Muscle of arm (tissue), 14 donors: ENCODE data around the gene FAM98A. TPM values are rescaled to one million over a fixed set of nuclear protein-coding genes. Genes with fewer than 3 reads are reported as not detected.

ENCODE experiments used
- DNase-seq: peaks from one replicate; pipeline ENCODE4 v3.0.0-alpha.2; 2013
- long read RNA-seq, 11 donors: transcript quantifications; one replicate each; lab custom pipeline, GENCODE V29; 2026
- polyA plus RNA-seq, 12 donors: library from polyadenylated mRNA; unstranded; fragments of 120-200 nt; gene quantifications; one replicate each; pipeline ENCODE4 v1.2.1, GENCODE V29; 2013; ENCODE audit not compliant: insufficient read length in 12 of 12

The FAM98A gene
- 10 to 100 TPM in 11 of 12 donors, not detected in 1; 23.2 to 48.1 (median 39.3) TPM for polyA plus RNA-seq
- long read RNA-seq, donor 1, transcript FAM98A-204 (3 exons, 655 nt), result major isoform, 6 of 16 reads
- long read RNA-seq, donor 1, partial matches to known transcripts, result 6 of 16 reads
- long read RNA-seq, donor 1, other reads (novel, unspliced or antisense), result 0 of 16 reads
- long read RNA-seq, donor 2, transcript FAM98A-201 (8 exons, 2,816 nt), result major isoform, 20 of 26 reads
- long read RNA-seq, donor 2, partial matches to known transcripts, result 0 of 26 reads
- long read RNA-seq, donor 2, other reads (novel, unspliced or antisense), result 0 of 26 reads
- long read RNA-seq, donor 3, transcript FAM98A-201 (8 exons, 2,816 nt), result major isoform, 5 of 7 reads
- long read RNA-seq, donor 3, partial matches to known transcripts, result 0 of 7 reads
- long read RNA-seq, donor 3, other reads (novel, unspliced or antisense), result 0 of 7 reads
- long read RNA-seq, donor 4, partial matches to known transcripts, result 0 of 4 reads
- long read RNA-seq, donor 4, other reads (novel, unspliced or antisense), result 0 of 4 reads
- long read RNA-seq, donor 5, transcript FAM98A-201 (8 exons, 2,816 nt), result major isoform, 17 of 54 reads
- long read RNA-seq, donor 5, partial matches to known transcripts, result 34 of 54 reads
- long read RNA-seq, donor 5, other reads (novel, unspliced or antisense), result 0 of 54 reads
- long read RNA-seq, donor 6, transcript FAM98A-201 (8 exons, 2,816 nt), result major isoform, 9 of 13 reads
- long read RNA-seq, donor 6, partial matches to known transcripts, result 0 of 13 reads
- long read RNA-seq, donor 6, other reads (novel, unspliced or antisense), result 0 of 13 reads
- long read RNA-seq, donor 7, partial matches to known transcripts, result 0 of 6 reads
- long read RNA-seq, donor 7, other reads (novel, unspliced or antisense), result 0 of 6 reads
- long read RNA-seq, donor 8, transcript FAM98A-201 (8 exons, 2,816 nt), result major isoform, 11 of 19 reads
- long read RNA-seq, donor 8, partial matches to known transcripts, result 7 of 19 reads
- long read RNA-seq, donor 8, other reads (novel, unspliced or antisense), result 0 of 19 reads
- long read RNA-seq, donor 9, transcript FAM98A-201 (8 exons, 2,816 nt), result major isoform, 5 of 12 reads
- long read RNA-seq, donor 9, partial matches to known transcripts, result 5 of 12 reads
- long read RNA-seq, donor 9, other reads (novel, unspliced or antisense), result 0 of 12 reads
- long read RNA-seq, donor 10, transcript FAM98A-201 (8 exons, 2,816 nt), result major isoform, 7 of 8 reads
- long read RNA-seq, donor 10, partial matches to known transcripts, result 0 of 8 reads
- long read RNA-seq, donor 10, other reads (novel, unspliced or antisense), result 0 of 8 reads
- long read RNA-seq, donor 11, transcript FAM98A-201 (8 exons, 2,816 nt), result major isoform, 18 of 25 reads
- long read RNA-seq, donor 11, partial matches to known transcripts, result 5 of 25 reads
- long read RNA-seq, donor 11, other reads (novel, unspliced or antisense), result 0 of 25 reads

- DNase-seq, result peak; percentile 100
Observed at GRCh38 chr2:33599175-33599942, at the start of gene FAM98A. FAM98A (minus strand) TSS chr2:33599299; CDS start chr2:33599221, 78 bp downstream.

GRCh38 chr2:33645861-33646260, 46.8 kb upstream of the FAM98A start:
- no peak for DNase-seq

GRCh38 chr2:33644215-33644614, 45.1 kb upstream of the FAM98A start:
- DNase-seq, result no peak

- no peak for DNase-seq
Observed at GRCh38 chr2:33636001-33636400, 36.9 kb upstream of the FAM98A start.

- DNase-seq, result no peak
Observed at GRCh38 chr2:33634261-33634910, 35.3 kb upstream of the FAM98A start.

- DNase-seq, result no peak
Observed at GRCh38 chr2:33633315-33633714, 34.2 kb upstream of the FAM98A start.

- no peak for DNase-seq
Observed at GRCh38 chr2:33632831-33633230, 33.7 kb upstream of the FAM98A start.

GRCh38 chr2:33628031-33628827, 29.1 kb upstream of the FAM98A start:
- DNase-seq, result no peak

- DNase-seq, result no peak
Observed at GRCh38 chr2:33619028-33619427, 19.9 kb upstream of the FAM98A start.

- no peak for DNase-seq
Observed at GRCh38 chr2:33617989-33618388, 18.9 kb upstream of the FAM98A start.

GRCh38 chr2:33617401-33617800, 18.3 kb upstream of the FAM98A start:
- no peak for DNase-seq

- no peak for DNase-seq
Observed at GRCh38 chr2:33616873-33617272, 17.8 kb upstream of the FAM98A start.

- DNase-seq, result no peak
Observed at GRCh38 chr2:33614190-33614589, 15.1 kb upstream of the FAM98A start.

GRCh38 chr2:33607905-33608304, 8.8 kb upstream of the FAM98A start:
- DNase-seq, result peak; percentile 31

GRCh38 chr2:33607251-33607721, 8.2 kb upstream of the FAM98A start:
- no peak for DNase-seq

- DNase-seq, result no peak
Observed at GRCh38 chr2:33606622-33607021, 7.5 kb upstream of the FAM98A start.

- DNase-seq, result no peak
Observed at GRCh38 chr2:33606100-33606499, 7.0 kb upstream of the FAM98A start.

- DNase-seq, result no peak
Observed at GRCh38 chr2:33605056-33605455, 6.0 kb upstream of the FAM98A start.

GRCh38 chr2:33603416-33603815, 4.3 kb upstream of the FAM98A start:
- no peak for DNase-seq
